ENCODE results near the gene NEDD4L.
"Not testable (repeated sequence)": the region's sequence is repeated elsewhere in the genome, so short reads cannot be mapped to it uniquely, and the experiment has no call there.

NEDD4L gene

DNA sequence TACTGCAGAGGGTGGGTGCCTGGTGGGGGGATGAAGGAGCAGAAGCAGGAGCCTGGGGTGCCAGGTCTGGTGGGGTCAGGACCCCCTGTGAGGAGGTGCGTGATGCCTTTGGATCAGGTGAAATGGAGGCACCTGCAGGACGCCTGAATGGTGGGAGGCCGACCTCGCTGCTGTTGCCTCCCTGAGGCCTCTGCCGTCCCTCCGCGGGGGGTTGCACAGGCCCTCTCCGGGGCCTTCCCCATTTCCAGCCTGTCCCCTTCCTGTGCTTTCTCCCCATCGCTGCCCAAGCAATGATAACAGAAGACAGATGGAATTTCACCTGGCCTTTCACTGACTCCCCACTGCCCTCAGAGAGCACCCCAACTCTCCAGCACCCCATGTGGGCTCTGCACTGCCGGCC, 325.6 kb downstream of the NEDD4L start:
- no peak for DNase-seq (ENCODE audit: low read depth in 3 of 3)

DNA sequence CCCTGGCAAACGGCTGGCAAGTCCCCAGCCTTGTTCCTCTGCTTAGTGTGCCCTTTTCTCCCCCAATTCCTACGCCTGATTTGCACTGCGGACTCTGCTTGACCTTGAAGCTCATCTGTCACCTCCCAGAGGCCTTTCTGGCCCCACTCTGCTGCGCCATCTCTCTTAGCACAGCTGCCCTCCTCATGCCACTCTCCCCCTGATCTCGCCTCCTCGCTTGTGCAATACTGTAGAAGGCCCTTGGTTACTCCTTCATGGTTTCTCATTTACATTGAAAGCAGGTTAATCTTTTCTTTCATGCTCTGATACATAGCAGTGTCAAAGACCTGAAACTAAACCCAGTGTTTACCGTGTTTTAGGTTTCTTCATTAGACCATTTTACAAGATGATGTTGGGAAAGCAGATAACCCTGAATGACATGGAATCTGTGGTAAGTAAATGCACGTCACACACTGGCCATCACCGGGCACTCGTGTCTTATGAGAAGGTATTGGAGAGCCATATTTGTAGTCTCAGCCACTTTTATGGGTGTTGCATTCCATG, 326.1 kb downstream of the NEDD4L start:
- no peak for DNase-seq (ENCODE audit: low read depth in 3 of 3)

DNA sequence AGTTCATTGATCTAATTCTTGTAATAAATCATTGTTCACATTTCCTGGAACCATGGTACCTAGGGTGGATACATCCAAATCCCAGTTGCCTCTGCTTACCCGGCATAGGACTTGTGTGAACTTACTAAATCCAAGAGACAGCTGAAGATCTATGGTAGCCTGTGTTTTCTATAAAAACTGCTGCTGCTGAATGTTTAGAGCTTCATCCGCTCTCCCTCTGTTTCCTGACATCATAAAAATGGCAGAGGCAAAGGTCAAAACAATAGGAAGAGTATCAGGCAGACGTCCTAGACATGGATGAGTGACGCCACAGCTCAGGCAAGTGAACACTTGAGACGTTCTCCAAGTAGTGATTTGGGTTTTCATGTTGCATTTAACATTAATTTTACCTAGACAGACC, 326.6 kb downstream of the NEDD4L start:
- DNase-seq (ENCODE audit: low read depth in 3 of 3): no peak

DNA sequence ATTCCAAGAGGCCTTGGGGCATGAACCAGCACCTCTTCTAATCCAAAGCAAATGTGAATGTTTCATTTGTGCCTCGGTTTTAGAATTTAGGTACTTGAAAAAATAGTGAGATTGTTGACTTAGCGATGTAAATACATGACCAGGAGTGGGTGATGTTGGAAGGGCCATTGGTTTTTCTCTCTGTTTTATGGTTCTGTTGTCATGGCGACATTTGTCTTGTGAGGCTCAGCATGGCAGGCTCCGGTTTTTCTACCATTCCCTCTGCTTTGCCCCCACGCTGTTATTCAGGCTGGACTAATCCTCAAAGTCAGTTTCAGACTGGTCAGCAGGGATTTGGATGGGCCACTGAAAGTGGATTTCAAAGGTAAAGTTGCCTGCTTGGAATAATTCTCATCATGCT, 329.5 kb downstream of the NEDD4L start:
- DNase-seq (ENCODE audit: low read depth in 3 of 3): no peak

DNA sequence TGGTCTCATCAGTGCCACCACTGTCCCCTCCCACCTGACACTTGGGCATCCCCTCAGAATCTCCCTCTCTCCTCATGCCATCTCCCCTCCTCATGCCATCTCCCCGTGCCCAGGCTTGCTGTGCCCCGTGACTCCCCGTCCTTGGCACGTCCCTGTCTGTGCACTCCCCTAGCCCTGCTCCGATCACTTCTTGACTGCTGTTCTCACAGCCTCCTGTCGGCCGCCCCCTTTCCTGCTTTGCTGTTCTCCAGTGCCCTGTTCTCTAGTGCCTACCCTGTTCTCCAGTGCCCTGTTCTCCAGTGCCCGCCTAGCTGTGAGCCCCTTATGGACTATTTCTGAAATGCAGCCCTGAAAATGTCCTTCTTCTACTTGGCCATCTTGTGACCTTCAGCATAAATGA, 331.0 kb downstream of the NEDD4L start:
- no peak for DNase-seq (ENCODE audit: low read depth in 3 of 3)

DNA sequence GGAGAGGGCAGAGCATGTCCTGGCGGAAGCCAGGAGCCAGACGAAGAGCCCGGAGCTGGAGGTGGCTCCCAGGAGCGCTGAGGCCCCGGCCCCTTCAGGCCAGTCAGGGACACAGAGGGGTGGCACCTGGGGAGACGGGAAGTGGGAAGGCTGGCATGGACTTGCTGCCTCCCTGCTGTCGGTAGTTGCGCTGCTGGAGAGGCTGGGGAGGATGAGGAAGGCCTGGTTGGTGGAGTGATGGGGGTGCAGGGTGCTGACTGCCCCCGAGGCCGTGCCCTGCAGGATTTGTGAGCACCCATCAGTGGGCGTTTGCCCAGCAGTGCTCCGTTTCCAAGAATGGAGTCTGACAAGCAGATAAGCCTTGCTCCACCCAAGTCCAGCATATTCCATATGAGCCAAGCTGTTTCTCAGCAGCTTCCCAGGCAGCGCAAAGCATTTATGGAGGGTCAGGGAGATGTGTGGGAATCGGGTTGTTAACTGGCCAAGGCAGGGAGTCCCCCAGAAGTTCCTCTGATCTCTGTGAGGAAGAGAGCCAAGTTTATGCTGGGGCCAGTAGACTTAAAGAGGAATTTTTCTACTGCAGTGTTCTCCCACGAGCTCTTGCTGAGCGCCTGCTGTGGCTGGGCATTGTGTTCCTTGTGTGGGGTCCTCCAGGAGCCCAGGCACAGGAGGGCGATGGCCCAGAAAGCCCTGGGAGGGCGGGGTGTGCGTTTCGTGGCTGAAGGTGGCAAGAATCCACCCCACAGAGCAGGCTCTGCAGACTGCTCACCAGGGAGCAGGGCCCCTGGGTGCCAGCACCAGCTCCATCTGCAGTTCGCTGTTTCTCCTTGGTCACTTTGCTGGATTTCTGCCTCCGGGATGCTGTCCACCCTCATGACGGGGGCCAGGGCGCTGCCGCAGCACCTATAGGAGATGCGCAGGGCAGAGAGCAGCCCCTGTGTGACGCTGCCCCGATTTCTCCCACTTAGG, 334.7 kb downstream of the NEDD4L start:
- no peak for DNase-seq (ENCODE audit: low read depth in 3 of 3)

DNA sequence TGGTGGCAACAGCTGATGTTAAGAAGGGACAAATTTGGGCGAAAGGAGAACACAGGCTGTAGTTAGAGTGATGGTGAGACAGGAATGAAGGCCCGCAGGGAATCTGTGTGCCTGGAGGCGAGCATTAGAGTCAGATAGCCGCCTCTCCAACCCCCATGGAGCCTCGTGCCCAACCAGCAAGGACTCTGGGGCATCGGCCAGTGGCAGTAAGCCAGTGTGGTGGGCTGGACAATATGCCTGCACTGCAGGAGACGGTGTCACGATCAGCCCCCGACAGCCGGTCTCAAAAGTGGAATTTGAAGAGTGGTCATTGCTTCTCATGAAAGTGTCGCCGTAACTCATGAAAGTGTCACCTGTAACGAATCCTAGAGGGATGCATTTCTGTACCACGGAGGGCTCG, 335.4 kb downstream of the NEDD4L start:
- no peak for DNase-seq (ENCODE audit: low read depth in 3 of 3)

DNA sequence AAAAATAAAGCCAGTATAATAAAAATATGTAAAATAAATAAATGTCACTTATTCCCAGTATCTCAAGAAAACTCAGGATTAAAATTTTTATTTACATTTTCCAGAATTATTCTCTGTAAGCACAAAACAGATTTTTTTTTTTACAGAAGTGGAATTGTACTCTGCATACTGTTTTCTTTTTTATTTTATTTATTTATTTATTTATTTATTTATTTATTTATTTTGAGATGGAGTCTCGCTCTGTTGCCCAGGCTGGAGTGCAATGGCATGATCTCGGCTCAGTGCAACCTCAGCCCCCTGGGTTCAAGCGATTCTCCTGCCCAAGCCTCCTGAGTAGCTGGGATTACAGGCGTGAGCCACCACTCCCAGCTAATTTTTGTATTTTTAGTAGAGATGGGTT, 336.1 kb downstream of the NEDD4L start:
- not testable (repeated sequence) for DNase-seq (ENCODE audit: low read depth in 3 of 3)

DNA sequence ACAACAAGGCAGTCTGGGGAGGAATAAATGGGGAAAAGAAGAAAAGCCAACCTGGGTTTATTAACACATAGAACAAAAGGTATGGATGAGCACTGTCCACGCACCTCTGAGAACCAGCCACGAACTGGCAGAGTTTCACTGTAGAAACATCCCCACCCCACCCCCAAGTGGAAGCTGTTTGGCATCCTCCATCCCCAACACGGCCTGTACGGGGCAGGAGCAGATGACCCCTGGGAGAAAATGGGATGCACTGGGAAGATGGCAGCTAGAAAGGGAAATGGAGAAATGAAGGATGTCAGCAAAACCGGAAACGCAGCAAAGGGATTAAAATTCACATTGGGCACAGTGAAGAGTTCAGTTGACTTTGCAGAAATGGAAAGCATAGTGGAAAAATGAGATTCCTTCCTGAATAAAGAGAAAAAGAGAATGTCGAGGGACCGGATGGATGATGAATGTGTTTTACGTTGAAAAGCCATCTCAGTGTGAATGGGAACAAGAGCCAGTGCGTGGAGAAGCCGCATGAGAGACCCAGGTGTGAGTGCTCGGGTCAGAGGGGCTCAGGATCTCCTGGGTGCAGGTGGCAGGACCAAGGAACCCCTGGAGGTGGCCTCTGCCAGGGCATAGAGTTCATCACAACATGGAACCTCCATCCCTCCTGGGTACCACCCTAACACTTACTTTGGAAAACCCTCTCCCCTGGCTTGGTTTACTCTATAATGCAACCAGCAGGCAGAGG, 337.8 kb downstream of the NEDD4L start:
- no peak for DNase-seq (ENCODE audit: low read depth in 3 of 3)

DNA sequence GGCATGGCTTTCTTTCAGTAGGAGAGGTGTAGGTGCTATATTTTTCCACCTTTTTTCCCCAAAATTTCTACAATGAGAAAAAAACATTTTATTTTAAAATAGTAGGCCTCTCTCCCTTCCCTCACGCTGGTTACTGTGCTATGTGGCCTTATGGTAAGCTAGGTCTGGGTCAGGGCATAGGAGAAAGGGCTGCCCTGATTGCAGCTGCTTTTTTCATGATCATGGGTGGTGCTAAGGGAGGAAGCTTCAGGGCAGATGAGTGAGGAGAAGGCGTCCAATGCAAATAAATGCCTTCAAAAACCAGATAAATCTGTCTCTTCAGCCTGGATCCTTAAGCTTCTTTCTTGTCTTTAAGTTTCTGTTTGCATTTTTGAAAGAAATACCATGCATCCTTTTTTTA, 338.4 kb downstream of the NEDD4L start:
- DNase-seq (ENCODE audit: low read depth in 3 of 3): no peak

DNA sequence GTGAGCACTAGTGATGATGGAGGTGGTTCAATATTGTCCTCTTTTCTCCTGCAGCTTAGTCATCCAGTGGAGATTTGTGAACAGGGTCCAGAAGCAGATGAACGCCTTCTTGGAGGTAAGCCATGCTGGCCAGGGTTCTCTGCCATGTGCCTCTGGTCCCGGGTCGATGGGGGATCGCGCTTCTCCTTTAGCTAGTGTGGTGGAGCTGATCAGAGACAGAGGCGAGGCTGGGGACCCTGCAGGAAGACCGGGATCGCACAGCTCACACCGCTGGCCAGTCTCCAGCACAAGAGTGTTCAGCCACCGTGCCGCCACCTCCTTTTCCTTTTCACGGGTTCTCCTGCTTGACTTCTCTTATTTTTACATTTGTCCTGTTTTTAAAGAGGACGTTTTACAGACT, 341.4 kb downstream of the NEDD4L start:
- no peak for DNase-seq (ENCODE audit: low read depth in 3 of 3)

DNA sequence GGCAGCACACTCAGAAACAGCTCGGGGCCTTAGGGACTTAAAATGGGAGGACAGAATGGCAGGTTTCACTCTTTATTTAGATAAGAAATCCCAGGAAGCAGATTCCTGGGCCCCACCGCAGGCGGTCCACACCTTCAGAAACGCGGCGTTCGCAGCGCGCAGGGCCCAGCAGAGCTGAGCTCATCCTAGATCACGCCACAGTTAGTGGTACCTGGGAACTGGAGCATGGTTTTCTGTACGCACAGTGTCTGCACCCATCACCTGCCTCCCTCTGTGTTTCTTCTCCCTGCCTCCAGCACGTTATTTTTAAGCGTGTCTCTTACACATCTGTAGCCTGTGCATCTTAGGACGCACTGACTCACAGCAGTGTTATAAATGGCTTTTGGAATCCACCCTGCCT, 342.8 kb downstream of the NEDD4L start:
- DNase-seq (ENCODE audit: low read depth in 3 of 3): no peak

DNA sequence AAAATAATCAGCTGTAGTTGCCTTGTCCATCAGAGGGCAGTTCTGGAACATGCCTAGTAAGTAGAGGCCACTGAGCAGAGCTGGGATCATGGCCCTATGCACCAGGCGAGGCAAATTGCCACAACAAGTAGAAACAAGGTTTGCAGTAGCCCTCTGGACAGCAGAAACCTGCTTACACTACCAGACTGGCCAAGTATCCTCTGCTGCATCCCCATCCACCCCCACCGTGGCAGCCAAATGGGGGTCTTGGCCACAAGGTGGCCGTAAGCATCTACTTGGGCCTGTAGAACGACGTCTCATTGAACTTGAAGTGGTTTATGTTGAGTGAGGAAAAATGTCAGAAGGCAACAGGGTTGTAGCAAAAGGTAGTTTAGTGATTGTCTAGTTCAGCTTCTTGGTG, 343.7 kb downstream of the NEDD4L start:
- no peak for DNase-seq (ENCODE audit: low read depth in 3 of 3)

DNA sequence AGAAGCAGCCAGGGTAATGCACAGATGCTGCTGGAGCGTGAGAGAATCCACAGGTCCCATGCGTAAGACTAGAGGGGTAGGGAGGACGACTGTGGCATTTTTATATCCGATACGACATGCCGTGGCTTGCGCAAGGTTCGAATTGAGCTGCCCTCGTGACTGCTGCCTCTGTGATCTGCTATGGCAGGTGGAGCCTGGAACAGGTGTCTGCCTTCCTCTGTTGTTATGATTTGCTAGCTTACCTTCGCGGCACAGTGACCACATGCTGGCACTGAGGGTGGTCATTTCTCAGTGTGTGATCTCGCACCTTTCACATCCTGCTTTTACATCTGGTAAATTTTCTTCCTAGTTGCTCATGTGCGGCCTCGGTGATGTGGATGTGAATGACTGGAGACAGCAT, 344.7 kb downstream of the NEDD4L start:
- no peak for DNase-seq (ENCODE audit: low read depth in 3 of 3)

DNA sequence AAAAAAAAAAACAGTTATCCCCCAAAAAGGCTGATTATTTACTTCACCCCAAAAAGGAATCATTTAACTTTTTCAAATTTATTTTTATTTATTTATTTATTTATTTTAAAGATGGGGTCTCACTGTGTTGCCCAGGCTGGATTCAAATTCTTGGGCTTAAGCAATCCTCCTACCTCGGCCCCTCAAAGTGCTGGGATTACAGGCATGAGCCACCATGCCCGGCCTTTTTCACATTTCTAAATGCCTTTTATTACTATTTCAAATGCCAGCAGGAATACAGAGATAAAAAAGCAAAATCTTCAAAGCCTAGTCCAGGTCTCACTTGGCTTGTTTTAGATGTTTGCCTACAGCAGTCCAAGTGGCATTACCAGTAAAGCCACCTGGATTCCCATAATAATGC, 345.7 kb downstream of the NEDD4L start:
- DNase-seq (ENCODE audit: low read depth in 3 of 3): no peak

DNA sequence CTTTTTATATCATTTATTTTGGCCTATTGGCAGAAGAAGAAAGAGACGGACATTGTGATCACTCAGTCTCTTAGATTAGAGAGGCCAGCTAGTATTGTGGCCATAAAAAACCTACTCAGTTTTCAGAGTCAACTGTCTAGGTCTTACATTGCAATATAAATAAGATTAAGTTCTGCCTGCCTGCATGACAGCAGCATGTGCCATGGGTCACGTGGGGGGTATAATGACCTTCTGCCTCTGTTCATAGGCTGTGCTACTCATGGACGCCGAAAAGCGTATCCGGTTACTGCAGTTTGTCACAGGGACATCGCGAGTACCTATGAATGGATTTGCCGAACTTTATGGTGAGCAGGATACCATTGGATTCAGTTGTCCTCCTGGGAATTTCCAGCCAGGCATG, 346.4 kb downstream of the NEDD4L start:
- no peak for DNase-seq (ENCODE audit: low read depth in 3 of 3)

DNA sequence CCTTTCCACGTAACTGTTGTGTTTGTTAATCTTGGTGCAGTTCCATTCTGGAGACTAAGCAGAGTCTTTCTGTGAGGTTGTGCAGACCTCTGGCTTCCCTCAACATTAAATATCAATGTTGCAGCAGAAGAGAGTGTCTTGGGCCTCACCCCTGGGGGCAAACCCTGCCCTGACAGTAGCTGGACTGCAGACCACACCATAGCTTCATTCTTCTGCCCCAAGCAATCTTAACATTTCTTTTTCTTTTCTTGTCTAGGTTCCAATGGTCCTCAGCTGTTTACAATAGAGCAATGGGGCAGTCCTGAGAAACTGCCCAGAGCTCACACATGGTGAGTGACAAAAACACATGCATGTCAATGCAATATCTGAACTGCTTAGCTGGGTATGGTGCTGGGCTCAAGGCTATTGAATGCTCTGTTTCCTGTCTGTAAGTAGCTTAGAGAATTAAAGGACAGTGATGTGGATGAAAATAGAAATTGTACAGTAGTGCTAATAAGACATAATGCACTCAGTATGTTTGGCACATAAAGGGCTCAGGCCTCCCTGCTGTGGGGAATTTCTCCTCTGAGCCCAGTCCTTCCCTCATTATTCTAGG, 347.3 kb downstream of the NEDD4L start:
- DNase-seq (ENCODE audit: low read depth in 3 of 3): no peak

DNA sequence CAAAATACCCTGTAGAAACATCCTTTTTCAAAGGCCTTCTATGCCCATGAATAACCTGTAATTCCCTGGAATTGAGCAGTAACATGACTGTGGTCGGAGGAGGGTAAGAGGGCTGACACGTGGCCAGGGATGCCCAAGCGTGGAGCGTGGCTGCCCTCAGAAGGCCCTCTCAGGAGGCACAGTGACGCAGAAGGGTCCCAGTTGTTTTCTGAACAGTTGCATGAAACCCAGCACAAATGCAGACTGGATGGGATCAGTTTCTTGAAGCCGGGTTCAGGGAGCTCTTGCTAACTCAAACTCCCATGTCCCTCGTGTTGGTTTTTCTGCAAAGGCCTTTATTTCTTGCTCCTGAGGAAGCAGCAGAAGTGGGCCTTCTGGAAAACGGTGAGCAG, 347.9 kb downstream of the NEDD4L start:
- no peak for DNase-seq (ENCODE audit: low read depth in 3 of 3)

DNA sequence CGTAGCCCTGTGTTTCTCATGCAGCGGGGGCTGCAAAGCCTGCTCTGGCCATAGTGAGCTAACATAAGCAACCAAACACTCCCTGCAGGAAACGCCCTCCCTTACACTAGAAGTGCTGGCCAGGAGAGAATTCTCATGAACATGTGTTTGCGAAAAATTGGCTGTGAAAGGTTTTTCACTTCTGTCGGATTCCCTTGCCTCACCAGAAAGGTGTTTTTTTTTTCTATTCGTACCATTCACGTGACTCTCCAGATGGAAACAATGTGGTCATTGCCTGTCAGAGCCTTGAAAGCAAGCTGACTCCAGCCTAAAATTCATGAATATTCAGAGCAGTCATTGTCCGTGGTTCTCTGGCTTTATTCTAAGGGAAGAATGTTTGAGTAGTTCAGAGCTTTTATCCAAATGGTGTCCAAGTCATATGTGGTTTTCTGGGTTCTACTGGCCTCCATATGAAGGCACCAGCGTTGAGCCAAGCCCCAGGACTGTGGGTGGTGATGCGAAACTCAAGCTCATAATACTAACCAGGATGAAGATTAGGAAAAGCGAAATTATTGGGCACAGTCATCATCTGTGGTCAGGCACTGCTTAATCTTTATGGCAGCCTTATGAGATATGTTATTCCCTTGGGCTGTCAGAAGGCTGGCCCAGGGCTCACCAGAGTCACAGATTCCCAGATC, 348.4 kb downstream of the NEDD4L start:
- DNase-seq (ENCODE audit: low read depth in 3 of 3): no peak

DNA sequence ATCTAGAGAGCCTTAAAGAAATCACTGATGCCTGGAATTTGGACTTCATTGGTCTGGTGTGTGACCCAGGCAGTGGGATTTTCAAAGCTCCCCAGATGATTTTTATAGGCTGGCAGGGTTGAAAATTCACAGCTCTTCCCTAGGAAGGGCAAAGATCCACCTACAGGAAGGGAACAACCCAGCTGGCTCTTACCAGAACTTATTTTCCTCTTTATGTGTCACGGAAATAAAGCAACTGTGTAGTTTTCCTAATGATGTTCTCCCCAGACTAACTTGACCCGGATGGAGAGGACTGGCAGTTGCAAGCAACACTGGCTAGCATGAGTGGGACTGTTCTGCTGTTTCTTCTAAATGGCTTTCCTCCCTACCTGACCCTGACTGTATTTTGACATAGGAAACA, 349.3 kb downstream of the NEDD4L start:
- DNase-seq (ENCODE audit: low read depth in 3 of 3): no peak

DNA sequence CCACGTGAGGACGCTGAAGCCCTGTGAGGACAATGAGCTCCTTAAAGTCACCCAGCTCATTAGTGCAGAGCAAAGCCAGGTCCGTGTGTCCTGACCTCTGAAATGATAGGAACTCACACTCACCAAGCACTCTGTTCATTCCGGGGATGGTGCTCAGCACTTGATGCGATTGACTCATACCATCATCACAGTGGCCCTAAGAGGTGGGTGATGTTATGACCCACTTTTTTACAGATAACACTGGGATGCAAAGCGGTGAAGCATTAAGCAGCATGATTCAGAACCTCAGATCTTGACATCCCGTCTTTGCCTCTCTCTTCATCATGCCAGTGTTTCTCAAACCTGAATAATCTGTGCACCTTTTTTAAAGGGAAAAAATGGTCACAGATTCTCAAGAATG, 350.0 kb downstream of the NEDD4L start:
- DNase-seq (ENCODE audit: low read depth in 3 of 3): no peak

Measured in stimulated activated CD4-positive, alpha-beta T cell treated with anti-CD3 and anti-CD28 coated beads, TNF-alpha, amount 100 ng/mL, for 24 hours (primary cell).